ENCODE data around the gene ZMYND8.

GRCh38 chr20:47228654-47229053 is 127.8 kb downstream of the ZMYND8 start:
- TF ChIP-seq, protein P1, sequence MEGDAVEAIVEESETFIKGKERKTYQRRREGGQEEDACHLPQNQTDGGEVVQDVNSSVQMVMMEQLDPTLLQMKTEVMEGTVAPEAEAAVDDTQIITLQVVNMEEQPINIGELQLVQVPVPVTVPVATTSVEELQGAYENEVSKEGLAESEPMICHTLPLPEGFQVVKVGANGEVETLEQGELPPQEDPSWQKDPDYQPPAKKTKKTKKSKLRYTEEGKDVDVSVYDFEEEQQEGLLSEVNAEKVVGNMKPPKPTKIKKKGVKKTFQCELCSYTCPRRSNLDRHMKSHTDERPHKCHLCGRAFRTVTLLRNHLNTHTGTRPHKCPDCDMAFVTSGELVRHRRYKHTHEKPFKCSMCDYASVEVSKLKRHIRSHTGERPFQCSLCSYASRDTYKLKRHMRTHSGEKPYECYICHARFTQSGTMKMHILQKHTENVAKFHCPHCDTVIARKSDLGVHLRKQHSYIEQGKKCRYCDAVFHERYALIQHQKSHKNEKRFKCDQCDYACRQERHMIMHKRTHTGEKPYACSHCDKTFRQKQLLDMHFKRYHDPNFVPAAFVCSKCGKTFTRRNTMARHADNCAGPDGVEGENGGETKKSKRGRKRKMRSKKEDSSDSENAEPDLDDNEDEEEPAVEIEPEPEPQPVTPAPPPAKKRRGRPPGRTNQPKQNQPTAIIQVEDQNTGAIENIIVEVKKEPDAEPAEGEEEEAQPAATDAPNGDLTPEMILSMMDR (IDR thresholded peaks at IDR 0.05) = no peak
- TF ChIP-seq POLR2AphosphoS5 (IDR thresholded peaks at IDR 0.05; ENCODE audit: low read depth, low read length) (no peak), SIN3A (IDR thresholded peaks at IDR 0.05; ENCODE audit: borderline replicate concordance, insufficient read depth, low read depth, low read length) (no peak), TCF7L2 (IDR thresholded peaks at IDR 0.05; ENCODE audit: low read depth, low read length) (no peak)
- TF ChIP-seq, protein P2, sequence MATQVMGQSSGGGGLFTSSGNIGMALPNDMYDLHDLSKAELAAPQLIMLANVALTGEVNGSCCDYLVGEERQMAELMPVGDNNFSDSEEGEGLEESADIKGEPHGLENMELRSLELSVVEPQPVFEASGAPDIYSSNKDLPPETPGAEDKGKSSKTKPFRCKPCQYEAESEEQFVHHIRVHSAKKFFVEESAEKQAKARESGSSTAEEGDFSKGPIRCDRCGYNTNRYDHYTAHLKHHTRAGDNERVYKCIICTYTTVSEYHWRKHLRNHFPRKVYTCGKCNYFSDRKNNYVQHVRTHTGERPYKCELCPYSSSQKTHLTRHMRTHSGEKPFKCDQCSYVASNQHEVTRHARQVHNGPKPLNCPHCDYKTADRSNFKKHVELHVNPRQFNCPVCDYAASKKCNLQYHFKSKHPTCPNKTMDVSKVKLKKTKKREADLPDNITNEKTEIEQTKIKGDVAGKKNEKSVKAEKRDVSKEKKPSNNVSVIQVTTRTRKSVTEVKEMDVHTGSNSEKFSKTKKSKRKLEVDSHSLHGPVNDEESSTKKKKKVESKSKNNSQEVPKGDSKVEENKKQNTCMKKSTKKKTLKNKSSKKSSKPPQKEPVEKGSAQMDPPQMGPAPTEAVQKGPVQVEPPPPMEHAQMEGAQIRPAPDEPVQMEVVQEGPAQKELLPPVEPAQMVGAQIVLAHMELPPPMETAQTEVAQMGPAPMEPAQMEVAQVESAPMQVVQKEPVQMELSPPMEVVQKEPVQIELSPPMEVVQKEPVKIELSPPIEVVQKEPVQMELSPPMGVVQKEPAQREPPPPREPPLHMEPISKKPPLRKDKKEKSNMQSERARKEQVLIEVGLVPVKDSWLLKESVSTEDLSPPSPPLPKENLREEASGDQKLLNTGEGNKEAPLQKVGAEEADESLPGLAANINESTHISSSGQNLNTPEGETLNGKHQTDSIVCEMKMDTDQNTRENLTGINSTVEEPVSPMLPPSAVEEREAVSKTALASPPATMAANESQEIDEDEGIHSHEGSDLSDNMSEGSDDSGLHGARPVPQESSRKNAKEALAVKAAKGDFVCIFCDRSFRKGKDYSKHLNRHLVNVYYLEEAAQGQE (IDR thresholded peaks at IDR 0.05; ENCODE audit: insufficient read depth in 1 of 2, low read depth in 2 of 2, low read length in 1 of 2) = no peak

All from Panc1 (cell line).